Measurements from ENCODE around the gene CDH4.

CDH4 gene

DNA sequence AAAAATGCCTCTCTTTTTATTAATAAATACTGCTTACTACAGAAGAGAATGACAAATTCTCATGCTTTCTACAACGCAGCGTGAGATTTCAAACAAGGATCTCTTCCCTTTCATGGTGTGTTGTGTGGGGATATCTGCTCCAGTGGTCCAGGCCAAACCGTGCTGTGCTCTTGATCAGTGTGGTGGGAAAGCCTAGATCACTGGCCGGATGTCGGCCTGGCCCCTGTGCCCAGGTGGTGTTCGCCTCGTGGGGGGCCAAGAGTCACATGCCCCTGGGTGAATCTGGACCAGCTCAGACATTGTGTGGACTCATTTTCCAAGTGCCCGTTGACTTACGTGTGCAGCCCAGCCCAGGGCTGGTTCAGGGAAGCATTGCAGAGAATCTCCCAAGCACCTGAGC, 4.3 kb downstream of the CDH4 start:
- TF ChIP-seq FOXP2 (optimal IDR thresholded peaks at IDR 0.05; ENCODE audit: borderline replicate concordance, extremely low read depth, extremely low read length, insufficient read depth) = no peak
- peak; percentile 55; the same call in 1 of the 2 replicates for TF ChIP-seq TAF1 (IDR thresholded peaks at IDR 0.05; ENCODE audit: borderline replicate concordance, insufficient read depth, low read length)
- TF ChIP-seq SIN3A (IDR thresholded peaks at IDR 0.05; ENCODE audit: borderline replicate concordance, insufficient read depth, low read length) = 0 out of 2 replicates have a peak, but pooled peaks have one; percentile 26

DNA sequence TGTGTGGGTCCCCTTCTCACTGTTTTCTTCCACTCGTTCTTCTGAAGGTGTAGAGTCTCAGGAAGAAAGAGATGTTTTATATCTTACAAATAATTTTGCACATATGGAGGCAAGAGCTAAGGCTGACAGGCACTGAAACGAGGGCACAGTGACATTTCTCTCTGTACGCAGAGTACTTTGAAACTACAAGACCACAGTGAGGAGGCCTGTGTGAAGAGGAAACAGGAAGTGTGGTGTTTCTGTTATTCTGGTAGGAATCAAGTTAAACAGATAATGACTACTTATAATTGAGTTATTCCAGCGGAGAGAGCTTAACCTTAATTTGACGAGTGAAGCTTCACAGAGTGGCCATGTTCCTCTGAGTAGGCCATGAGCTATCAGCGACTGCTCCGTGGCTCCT, 4.8 kb downstream of the CDH4 start:
- TF ChIP-seq FOXP2 (optimal IDR thresholded peaks at IDR 0.05; ENCODE audit: borderline replicate concordance, extremely low read depth, extremely low read length, insufficient read depth) (no peak), SIN3A (IDR thresholded peaks at IDR 0.05; ENCODE audit: borderline replicate concordance, insufficient read depth, low read length) (peak; percentile 32; the same call in 1 of the 2 replicates), TAF1 (IDR thresholded peaks at IDR 0.05; ENCODE audit: borderline replicate concordance, insufficient read depth, low read length) (peak; percentile 3; the same call in 1 of the 2 replicates), POLR2AphosphoS5 (IDR thresholded peaks at IDR 0.05; ENCODE audit: low read depth, low read length) (peak; percentile 50)
- TF ChIP-seq, protein P1, sequence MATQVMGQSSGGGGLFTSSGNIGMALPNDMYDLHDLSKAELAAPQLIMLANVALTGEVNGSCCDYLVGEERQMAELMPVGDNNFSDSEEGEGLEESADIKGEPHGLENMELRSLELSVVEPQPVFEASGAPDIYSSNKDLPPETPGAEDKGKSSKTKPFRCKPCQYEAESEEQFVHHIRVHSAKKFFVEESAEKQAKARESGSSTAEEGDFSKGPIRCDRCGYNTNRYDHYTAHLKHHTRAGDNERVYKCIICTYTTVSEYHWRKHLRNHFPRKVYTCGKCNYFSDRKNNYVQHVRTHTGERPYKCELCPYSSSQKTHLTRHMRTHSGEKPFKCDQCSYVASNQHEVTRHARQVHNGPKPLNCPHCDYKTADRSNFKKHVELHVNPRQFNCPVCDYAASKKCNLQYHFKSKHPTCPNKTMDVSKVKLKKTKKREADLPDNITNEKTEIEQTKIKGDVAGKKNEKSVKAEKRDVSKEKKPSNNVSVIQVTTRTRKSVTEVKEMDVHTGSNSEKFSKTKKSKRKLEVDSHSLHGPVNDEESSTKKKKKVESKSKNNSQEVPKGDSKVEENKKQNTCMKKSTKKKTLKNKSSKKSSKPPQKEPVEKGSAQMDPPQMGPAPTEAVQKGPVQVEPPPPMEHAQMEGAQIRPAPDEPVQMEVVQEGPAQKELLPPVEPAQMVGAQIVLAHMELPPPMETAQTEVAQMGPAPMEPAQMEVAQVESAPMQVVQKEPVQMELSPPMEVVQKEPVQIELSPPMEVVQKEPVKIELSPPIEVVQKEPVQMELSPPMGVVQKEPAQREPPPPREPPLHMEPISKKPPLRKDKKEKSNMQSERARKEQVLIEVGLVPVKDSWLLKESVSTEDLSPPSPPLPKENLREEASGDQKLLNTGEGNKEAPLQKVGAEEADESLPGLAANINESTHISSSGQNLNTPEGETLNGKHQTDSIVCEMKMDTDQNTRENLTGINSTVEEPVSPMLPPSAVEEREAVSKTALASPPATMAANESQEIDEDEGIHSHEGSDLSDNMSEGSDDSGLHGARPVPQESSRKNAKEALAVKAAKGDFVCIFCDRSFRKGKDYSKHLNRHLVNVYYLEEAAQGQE (IDR thresholded peaks at IDR 0.05; ENCODE audit: insufficient read depth in 1 of 2, low read depth in 2 of 2, low read length in 2 of 2) = 0 out of 4 replicates have a peak, but pooled peaks of 1 of the 2 experiments have one; percentile 11

DNA sequence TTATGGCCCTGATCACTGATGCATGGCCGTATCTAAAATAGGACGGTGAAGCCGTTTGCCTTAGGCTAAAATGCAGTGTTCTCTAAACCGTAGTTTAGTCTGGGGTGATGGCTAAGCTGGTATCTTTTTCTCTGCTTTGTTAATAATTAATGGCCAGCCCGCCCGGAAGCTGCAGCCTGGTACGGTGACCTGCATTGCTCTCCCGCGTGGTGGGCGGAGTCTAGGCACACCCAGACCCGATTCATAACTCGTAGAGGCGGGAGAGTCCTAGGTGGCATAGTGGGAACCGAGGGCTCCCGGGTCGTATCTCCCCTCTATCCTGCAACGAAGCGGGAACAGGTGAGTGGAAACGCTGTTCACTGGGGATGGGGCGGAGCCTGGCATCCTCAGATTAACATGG, 5.5 kb downstream of the CDH4 start:
- TF ChIP-seq POLR2AphosphoS5 (IDR thresholded peaks at IDR 0.05; ENCODE audit: low read depth, low read length) = no peak; the same call in 1 of the 2 replicates
- TF ChIP-seq, protein P1 (IDR thresholded peaks at IDR 0.05; ENCODE audit: insufficient read depth in 1 of 2, low read depth in 2 of 2, low read length in 2 of 2) = no peak
- TF ChIP-seq SIN3A (IDR thresholded peaks at IDR 0.05; ENCODE audit: borderline replicate concordance, insufficient read depth, low read length) = no peak
- TF ChIP-seq FOXP2 (optimal IDR thresholded peaks at IDR 0.05; ENCODE audit: borderline replicate concordance, extremely low read depth, extremely low read length, insufficient read depth) = no peak
- no peak for TF ChIP-seq TAF1 (IDR thresholded peaks at IDR 0.05; ENCODE audit: borderline replicate concordance, insufficient read depth, low read length)

DNA sequence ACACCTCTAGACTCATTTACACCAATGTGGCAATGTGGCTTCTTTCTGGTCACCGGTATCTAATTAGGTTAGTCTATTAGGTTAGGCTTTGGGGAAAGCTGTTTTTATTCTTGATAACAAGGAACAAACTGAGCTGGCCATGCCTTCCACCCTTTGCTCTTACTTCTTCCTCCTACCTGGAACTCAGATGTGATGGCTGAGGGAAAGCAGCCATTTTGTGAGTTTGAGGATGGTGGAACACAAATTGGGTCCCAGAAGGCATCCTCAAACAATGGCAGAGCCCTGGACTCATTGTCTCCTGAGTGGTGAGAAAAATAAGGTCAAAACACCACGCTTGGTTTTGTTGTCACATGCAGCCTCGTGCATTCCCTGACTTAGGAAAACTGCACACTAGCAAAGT, 7.7 kb downstream of the CDH4 start:
- TF ChIP-seq SIN3A (IDR thresholded peaks at IDR 0.05; ENCODE audit: borderline replicate concordance, insufficient read depth, low read length) (peak; percentile 16; the same call in 1 of the 2 replicates), POLR2AphosphoS5 (IDR thresholded peaks at IDR 0.05; ENCODE audit: low read depth, low read length) (no peak; the same call in 1 of the 2 replicates)
- TF ChIP-seq, protein P1 (IDR thresholded peaks at IDR 0.05; ENCODE audit: insufficient read depth in 1 of 2, low read depth in 2 of 2, low read length in 2 of 2) = no peak

DNA sequence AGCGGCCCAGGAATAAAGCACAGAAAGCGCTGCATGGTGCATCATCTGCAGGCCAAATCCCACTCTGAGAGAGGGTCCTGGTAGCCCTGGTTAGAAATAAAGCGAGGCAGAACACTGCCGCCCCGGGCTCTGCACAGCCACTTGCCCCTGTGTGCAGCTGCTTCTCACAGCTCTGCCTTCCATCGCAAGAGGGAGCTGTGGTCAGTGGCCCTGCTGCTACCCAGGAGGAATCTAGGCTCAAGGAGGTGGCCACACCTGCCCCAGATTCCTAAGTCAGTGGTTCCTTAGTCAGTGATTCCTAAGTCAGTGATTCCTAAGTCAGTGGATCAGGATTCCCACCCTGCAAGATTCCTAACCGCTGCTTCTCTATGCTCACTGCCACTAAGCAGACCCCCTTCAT, 8.8 kb downstream of the CDH4 start:
- TF ChIP-seq FOXP2 (optimal IDR thresholded peaks at IDR 0.05; ENCODE audit: borderline replicate concordance, extremely low read depth, extremely low read length, insufficient read depth) (peak; percentile 34), TAF1 (IDR thresholded peaks at IDR 0.05; ENCODE audit: borderline replicate concordance, insufficient read depth, low read length) (no peak), SIN3A (IDR thresholded peaks at IDR 0.05; ENCODE audit: borderline replicate concordance, insufficient read depth, low read length) (no peak), POLR2AphosphoS5 (IDR thresholded peaks at IDR 0.05; ENCODE audit: low read depth, low read length) (peak; percentile 82)
- TF ChIP-seq, protein P1 (IDR thresholded peaks at IDR 0.05; ENCODE audit: insufficient read depth in 1 of 2, low read depth in 2 of 2, low read length in 2 of 2) = no peak

Data from PFSK-1 (cell line).